ENCODE measurements around the gene P4HB.

P4HB gene

DNA sequence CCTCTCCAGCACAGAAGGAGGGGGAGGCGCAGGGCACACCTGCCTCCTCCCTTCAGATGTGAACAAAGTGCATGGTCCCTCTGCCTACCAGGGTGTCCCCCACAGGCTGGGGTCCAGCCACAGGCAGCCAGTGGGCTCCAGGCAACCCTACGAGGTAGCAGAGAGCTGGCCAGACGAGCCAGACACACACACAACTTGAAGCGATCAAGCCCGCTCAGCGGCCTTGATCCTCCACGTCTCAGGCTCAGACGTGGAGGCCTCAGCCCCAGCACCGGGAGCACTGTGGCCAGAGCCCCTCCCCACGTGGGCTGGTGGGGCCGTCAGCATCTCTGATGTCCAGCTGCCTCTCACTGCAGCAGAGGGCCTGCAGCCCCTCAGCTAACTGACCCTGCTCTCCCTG is 35.7 kb downstream of the P4HB start:
- H3K9me3 ChIP-seq (ENCODE audit: control insufficient read depth, insufficient read depth, low read depth, low read length), result no peaks in the 10 kb centered on the region
- TF ChIP-seq ZNF677 (tag by site-specific recombination; IDR thresholded peaks at IDR 0.05) (no peak), ZNF2 (tag by site-specific recombination; IDR thresholded peaks at IDR 0.05) (no peak), ZNF792 (tag by site-specific recombination; IDR thresholded peaks at IDR 0.05) (no peak), ZNF629 (tag by site-specific recombination; IDR thresholded peaks at IDR 0.05) (no peak), ZNF596 (tag by site-specific recombination; IDR thresholded peaks at IDR 0.05) (no peak), BCL11A (tag by site-specific recombination; IDR thresholded peaks at IDR 0.05; ENCODE audit: low read depth) (no peak), SP2 (tag by site-specific recombination; IDR thresholded peaks at IDR 0.05) (no peak), ZNF529 (tag by site-specific recombination; IDR thresholded peaks at IDR 0.05; ENCODE audit: insufficient replicate concordance) (no peak), ZFP3 (tag by site-specific recombination; IDR thresholded peaks at IDR 0.05; ENCODE audit: low read depth) (no peak), ZNF280D (tag by site-specific recombination; IDR thresholded peaks at IDR 0.05) (no peak), HIC1 (tag by site-specific recombination; IDR thresholded peaks at IDR 0.05) (no peak), ZBTB7A (tag by site-specific recombination; IDR thresholded peaks at IDR 0.05; ENCODE audit: low read depth) (no peak), ZFP37 (tag by site-specific recombination; IDR thresholded peaks at IDR 0.05) (no peak), ZNF140 (tag by site-specific recombination; IDR thresholded peaks at IDR 0.05) (no peak), ZNF433 (tag by site-specific recombination; IDR thresholded peaks at IDR 0.05; ENCODE audit: low read depth) (no peak), ZBTB1 (tag by site-specific recombination; IDR thresholded peaks at IDR 0.05) (no peak), ZNF837 (tag by site-specific recombination; IDR thresholded peaks at IDR 0.05) (no peak), ZNF621 (tag by site-specific recombination; IDR thresholded peaks at IDR 0.05) (no peak)
- peaks cover 10% of the 10 kb centered on the region for H3K4me1 ChIP-seq (ENCODE audit: control insufficient read depth, insufficient read depth, low read length)
- CTCF ChIA-PET, result interaction anchor here (0.6 to 0.9 kb wide), 3 partner anchors 11 to 90 kb away, joined by 3 read pairs; no protein-coding TSS in a partner anchor
- H3K36me3 ChIP-seq (ENCODE audit: control insufficient read depth in 2 of 2, insufficient read depth in 1 of 2, low read length in 2 of 2), result peaks cover 0 to 10% of the 10 kb centered on the region in 2 experiments; a peak in 2 of 3 replicates
- H3K27ac ChIP-seq (ENCODE audit: extremely low read depth, low read depth, low read length), result no peak overlapping the region
- no peak overlapping the region for H3K4me3 ChIP-seq (ENCODE audit: low read depth, low read length)
- POLR2A ChIA-PET, result interaction anchor here (0.7 to 1.7 kb wide), 2 partner anchors 96 to 112 kb away, joined by 3 read pairs; partner anchors contain the start of gene SLC25A10

GRCh38 chr17:81823820-81824550 is 36.4 kb downstream of the P4HB start:
- Histone ChIP-seq H3K36me3 (ENCODE audit: control insufficient read depth in 2 of 2, insufficient read depth in 1 of 2, low read length in 2 of 2) (peaks cover 0 to 10% of the 10 kb centered on the region in 2 experiments; a peak in 2 of 3 replicates), H3K4me1 (ENCODE audit: control insufficient read depth, insufficient read depth, low read length) (peaks cover 10% of the 10 kb centered on the region), H3K9me3 (ENCODE audit: control insufficient read depth, insufficient read depth, low read depth, low read length) (no peaks in the 10 kb centered on the region), H3K4me3 (ENCODE audit: low read depth, low read length) (no peak overlapping the region), H3K27ac (ENCODE audit: extremely low read depth, low read depth, low read length) (no peak overlapping the region)
- ChIA-PET CTCF (no interaction called here), POLR2A (interaction anchor here (1.7 kb wide), 1 partner anchor 111 kb away, joined by 3 read pairs; the partner anchor contains the start of gene SLC25A10)
- TF ChIP-seq SP2 (tag by site-specific recombination; IDR thresholded peaks at IDR 0.05), result peak; percentile 9; the same call in 1 of the 2 replicates
- no peak for TF ChIP-seq SCRT2 (tag by site-specific recombination; IDR thresholded peaks at IDR 0.05)
- TF ChIP-seq, protein P1, sequence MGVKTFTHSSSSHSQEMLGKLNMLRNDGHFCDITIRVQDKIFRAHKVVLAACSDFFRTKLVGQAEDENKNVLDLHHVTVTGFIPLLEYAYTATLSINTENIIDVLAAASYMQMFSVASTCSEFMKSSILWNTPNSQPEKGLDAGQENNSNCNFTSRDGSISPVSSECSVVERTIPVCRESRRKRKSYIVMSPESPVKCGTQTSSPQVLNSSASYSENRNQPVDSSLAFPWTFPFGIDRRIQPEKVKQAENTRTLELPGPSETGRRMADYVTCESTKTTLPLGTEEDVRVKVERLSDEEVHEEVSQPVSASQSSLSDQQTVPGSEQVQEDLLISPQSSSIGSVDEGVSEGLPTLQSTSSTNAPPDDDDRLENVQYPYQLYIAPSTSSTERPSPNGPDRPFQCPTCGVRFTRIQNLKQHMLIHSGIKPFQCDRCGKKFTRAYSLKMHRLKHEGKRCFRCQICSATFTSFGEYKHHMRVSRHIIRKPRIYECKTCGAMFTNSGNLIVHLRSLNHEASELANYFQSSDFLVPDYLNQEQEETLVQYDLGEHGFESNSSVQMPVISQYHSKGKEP (tag by site-specific recombination; IDR thresholded peaks at IDR 0.05), result no peak
- TF ChIP-seq ZNF37A (tag by site-specific recombination; IDR thresholded peaks at IDR 0.05), result no peak
- no peak for TF ChIP-seq ZNF677 (tag by site-specific recombination; IDR thresholded peaks at IDR 0.05)
- peak; percentile 84 for TF ChIP-seq KLF1 (tag by site-specific recombination; IDR thresholded peaks at IDR 0.05)
- TF ChIP-seq ZFHX2 (tag by site-specific recombination; conservative IDR thresholded peaks at IDR 0.05), result peak; percentile 28; the same call in 1 of the 2 replicates
- TF ChIP-seq INSM2 (tag by site-specific recombination; IDR thresholded peaks at IDR 0.05), result no peak
- TF ChIP-seq ZNF473 (tag by site-specific recombination; IDR thresholded peaks at IDR 0.05), result no peak
- peak; percentile 23; the same call in 1 of the 2 replicates for TF ChIP-seq EGR2 (tag by site-specific recombination; IDR thresholded peaks at IDR 0.05; ENCODE audit: low read depth)
- no peak for TF ChIP-seq HOXC10 (CRISPR knock-in tag; IDR thresholded peaks at IDR 0.05)

Data from HEK293 (cell line).